Stimulated activated CD8-positive, alpha-beta memory T cell treated with anti-CD3 and anti-CD28 coated beads, Interleukin-4, amount 100 ng/mL, for 1 hour (primary cell): Measurements from ENCODE around the gene EIF4EBP3.

Experiments used
- DNase-seq, 2 donors: peaks; one replicate each; pipeline ENCODE4 v3.0.0-alpha.2; 2020; ENCODE audit warnings: low read depth in 2 of 2, low spot score in 1 of 2

EIF4EBP3 gene

DNA sequence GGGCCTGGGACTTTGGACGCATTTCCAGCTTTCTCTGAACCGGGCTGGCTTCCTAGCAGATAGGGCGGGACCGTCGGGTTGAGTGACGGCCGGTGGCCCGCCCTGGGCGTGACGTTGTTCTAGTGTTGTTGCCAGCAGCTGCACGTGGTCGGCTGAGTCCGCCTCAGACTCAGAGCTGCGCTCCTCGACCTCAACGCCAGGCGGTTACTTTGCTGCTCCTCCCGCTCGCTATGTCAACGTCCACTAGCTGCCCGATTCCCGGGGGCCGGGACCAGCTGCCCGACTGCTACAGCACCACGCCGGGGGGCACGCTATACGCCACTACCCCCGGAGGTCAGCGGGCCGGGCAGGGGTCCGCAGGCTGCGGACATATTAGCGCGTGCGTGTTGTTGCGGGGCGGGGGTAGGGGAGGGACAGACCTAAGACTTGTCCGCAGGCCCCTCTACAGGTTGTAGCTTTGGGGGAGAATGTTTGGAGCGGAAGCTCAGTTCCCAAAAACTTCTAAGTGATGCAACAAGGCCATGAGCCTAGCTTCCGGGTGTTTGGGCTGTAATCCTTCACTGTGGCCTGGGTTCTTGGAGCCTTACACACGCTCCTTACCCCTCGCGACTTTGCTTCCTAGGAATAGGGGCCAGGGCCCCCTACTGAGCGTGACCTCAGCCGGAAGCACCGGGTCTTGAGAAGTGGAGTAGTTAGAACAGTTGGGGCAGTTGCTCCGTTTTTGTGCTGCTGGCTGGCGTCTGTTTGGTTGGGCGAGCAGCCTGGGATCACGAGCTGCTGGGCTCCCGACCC lies at the start of gene EIF4EBP3:
Gene EIF4EBP3 (plus strand): TSS at position 155 of the 792 bp plus-strand sequence. CDS start 76 bp downstream, at position 231.
- peak; percentile 67 to 71 for DNase-seq

- DNase-seq: no peak
These were observed 49.6 kb upstream of the EIF4EBP3 start for GRCh38 chr5:140497897-140498296.

- DNase-seq: no peak
These were observed 48.9 kb upstream of the EIF4EBP3 start for GRCh38 chr5:140498591-140498990.

DNA sequence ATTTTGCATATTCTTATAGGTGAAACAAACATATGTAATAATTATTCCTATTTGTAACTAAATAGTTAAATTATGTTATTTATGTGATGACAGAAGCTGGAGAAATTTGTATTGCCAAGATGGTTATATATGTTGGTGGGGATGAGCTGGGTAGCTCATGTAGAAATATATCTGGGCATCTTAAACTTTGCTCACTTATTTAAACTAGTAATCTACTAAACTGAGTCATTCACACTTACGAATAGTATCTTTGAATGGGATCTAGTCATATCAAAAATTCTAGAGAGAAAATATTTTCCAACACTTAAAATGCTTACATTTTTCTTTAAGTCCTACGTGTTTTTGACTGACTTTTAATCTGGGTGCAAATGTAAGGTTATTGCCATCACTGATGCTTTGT lies 44.6 kb upstream of the EIF4EBP3 start:
- no peak for DNase-seq

DNA sequence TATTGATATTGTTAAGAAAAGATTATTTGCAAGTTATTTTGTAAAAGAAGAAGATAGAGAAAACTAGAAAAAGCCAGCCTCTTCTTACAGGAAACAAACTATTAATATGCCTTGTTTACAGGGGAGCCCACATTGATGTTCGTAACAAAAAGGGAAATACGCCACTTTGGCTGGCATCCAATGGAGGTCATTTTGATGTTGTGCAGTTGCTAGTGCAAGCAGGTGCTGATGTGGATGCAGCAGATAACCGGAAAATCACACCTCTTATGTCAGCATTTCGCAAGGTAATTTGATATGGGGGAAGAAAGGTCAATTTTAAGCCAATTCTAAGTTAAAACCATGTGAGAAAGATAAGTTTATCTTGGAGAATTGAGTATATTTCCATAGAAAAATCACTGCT lies 37.6 kb upstream of the EIF4EBP3 start:
- no peak for DNase-seq

DNA sequence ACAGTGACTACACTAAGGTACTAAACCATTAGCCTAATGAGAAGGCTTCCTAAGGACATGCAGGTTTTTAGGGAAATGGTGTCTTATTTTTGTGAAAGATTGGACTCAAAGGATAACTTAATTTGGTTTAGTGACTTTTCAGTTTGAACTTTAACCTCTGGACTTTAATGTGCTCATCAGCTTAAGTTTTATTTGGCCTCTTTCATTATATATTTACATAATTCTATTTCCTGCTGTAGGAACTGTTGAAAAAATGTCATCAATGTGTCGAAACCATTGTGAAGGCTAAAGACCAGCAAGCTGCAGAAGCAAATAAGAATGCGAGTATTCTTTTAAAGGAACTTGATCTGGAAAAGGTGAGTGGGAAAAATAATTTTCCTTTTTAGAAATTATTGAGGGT lies 34.3 kb upstream of the EIF4EBP3 start:
- no peak for DNase-seq

GRCh38 chr5:140524003-140524402 lies 23.5 kb upstream of the EIF4EBP3 start:
- DNase-seq: no peak

GRCh38 chr5:140540227-140540626 lies 7.2 kb upstream of the EIF4EBP3 start:
- DNase-seq: no peak

DNA sequence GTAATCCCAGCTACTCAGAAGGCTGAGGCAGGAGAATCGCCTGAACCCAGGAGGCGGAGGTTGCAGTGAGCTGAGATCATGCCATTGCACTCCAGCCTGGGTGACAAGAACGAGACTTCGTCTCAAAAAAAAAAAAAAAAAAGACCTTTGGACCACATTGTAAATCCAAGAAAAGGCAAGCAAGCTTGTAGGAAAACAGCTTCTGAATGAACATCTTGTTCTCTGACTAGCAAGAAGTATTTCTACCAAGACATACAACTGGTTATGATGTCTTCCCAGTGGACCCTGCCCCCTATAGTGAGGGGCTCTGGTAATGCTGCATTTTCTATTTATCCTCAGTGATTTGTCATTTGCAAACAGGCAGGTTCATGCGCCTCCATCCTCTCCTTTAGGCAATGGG lies 4.5 kb upstream of the EIF4EBP3 start:
- no peak for DNase-seq

DNA sequence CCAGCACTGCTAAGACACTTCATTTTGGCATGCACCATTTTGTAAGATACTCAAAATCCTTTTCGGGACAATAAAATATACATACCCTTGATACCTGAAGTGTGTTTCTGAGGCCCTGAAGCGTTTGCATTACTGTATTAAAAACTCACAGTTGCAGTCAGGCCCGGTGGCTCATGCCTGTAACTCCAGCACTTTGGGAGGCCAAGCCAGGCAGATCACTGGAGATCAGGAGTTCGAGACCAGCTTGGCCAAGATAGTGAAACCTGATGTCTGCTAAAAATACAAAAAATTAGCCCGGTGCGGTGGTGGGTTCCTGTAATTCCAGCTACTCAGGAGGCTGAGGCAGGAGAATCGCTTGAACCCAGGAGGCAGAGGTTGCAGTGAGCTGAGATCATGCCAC lies 2.5 kb upstream of the EIF4EBP3 start:
- DNase-seq: no peak

- DNase-seq: no peak
These were observed 1.9 kb upstream of the EIF4EBP3 start for GRCh38 chr5:140545606-140546005.

- no peak for DNase-seq
These were observed 483 bp upstream of the EIF4EBP3 start for GRCh38 chr5:140546851-140547507.

DNA sequence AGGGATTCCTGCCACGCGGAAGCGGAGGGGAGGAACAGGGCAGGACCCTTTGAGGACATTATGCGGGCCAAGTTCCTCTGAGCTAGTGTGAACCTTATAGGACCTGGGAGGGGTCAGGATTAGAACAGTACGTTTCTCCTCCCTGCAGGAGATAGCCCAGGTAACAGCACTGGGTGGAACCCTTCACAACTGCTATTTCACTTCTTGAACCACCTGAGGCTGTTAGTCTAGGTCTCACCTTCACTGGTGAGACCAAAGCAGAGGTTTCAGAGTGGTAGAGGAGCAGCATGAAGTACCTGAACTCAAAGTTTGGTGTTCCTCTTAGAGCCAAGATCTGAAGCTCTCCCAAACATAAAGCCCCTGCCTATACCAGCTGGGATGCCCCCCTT lies 832 bp downstream of the EIF4EBP3 start:
- no peak for DNase-seq

DNA sequence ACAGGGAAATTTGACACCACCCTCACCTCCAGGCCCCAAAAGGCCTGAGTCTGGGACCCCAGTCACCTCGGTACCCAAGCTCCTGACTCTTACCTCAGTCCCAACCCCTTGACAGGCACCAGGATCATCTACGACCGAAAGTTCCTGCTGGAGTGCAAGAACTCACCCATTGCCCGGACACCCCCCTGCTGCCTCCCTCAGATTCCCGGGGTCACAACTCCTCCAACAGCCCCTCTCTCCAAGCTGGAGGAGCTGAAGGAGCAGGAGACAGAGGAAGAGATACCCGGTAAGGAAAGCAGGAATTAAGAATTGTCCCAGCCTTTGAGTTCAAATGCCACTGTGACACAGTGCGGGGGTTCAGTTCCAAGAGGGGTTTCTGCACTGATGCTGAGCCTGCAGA lies 1.3 kb downstream of the EIF4EBP3 start:
- DNase-seq: no peak

DNA sequence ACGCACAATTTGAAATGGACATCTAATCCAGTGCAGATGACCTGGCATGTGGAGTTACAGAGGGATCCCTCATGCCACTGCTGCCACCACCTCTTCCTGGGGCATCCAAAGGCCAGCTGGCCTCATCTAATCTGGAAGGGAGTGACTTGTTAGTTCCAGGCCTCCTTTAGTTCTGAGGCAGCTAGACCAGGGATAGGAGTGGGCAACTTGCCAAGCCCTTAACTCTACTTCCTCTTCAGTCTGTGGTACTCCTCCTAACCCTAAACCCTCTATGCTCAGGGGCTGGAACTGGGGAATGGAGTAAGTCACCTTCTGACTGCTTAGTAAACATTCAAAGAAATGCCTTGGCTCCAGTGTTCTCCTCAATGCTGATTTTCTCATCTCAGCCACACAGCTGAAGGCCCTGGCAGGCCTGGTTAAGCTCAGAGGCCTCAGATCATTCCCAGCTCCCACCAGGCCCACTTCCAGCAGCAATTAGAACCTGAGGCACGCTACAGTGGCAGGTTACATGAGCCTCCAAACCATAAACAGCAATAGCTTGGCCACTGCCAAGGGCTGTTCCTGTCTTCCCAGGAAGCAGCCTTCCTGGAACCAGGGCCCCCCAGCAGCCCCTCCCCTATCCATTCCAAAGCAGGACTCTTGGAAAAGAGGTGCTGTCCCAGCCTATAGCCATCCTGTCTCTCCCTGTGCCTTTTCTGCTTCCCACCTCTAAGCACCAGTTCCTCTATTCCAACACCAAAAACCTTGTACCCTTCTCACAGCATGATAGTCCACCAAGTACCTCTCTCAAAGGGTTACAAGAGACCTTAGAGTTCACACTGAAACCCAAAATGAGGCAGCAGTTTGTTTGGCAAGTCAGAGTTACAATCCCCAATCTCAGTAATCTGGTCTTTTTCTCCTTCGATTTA lies 2.0 kb downstream of the EIF4EBP3 start:
- DNase-seq: no peak

- no peak for DNase-seq
These were observed 3.0 kb downstream of the EIF4EBP3 start for GRCh38 chr5:140550147-140551079.

- no peak for DNase-seq
These were observed 4.4 kb downstream of the EIF4EBP3 start for GRCh38 chr5:140551872-140552271.

- DNase-seq: no peak
These were observed 6.2 kb downstream of the EIF4EBP3 start for GRCh38 chr5:140553657-140554056.

DNA sequence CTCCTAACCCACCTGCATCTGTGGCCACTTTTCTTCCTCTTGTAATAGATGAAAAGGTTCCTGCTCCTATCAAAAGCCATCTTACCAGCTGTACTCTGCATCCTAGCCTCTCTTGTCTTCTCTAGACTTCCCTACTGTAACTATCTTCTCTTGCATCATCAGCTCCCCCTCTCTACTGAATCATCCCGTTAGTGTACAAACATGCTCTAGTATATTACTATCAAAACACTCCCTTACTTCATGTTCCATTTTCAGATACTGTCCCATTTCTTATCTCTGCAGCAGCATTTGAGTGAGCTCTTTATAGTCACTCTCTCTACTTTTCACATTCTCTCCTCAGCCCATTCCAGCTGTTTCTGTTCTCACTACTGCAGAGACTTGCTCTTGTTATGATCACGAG lies 7.0 kb downstream of the EIF4EBP3 start:
- DNase-seq: no peak

- DNase-seq: no peak
These were observed 8.4 kb downstream of the EIF4EBP3 start for GRCh38 chr5:140555747-140556312.
